GM19395 (cell line): ENCODE data around the gene OXGR1.

ENCODE experiments used
- ATAC-seq: cut with Tn5 transposase; IDR thresholded peaks from one replicate; pipeline ENCODE4 v1.9.1; 2021; ENCODE audit warnings: mild to moderate bottlenecking, moderate library complexity; ENCODE audit not compliant: unreplicated experiment

The OXGR1 gene

DNA sequence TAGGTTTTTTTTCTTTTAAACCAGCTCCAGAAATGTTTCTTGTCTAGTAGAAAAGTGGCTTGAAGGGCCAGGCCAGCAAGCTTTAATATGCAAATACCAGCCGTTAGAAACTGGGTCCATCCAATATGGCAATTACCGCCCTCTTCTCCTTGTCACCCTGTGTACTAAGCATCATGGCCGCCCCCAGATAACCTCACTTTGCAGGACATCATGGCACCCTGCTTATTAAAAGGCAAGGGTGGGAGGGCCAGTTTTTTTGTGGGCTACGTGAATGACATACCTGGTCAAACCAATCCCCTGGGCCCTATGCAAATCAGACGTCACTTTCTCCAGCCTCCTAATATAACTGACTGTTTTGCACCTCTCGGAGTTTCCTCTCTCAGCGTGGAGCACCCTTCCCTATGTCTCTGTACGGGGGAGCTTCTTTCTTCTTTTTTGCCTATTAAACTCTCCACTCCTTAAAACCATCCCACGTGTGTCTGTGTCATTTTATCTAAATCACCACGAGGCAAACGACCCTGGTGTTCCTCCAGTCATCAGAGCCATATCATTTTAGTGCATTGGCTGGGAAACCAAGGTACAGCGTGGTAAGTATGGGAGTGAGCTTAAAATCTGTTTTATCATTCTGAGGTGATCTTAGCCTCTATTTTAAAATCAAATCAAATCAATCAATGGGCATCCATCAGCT, 27.7 kb downstream of the OXGR1 start:
- ATAC-seq = no peak

GRCh38 chr13:96963786-96964475, 30.3 kb downstream of the OXGR1 start:
- ATAC-seq = no peak

GRCh38 chr13:96960379-96960778, 33.9 kb downstream of the OXGR1 start:
- no peak for ATAC-seq

- peak; percentile 70 for ATAC-seq
These were observed 35.9 kb downstream of the OXGR1 start for GRCh38 chr13:96958286-96958891.

DNA sequence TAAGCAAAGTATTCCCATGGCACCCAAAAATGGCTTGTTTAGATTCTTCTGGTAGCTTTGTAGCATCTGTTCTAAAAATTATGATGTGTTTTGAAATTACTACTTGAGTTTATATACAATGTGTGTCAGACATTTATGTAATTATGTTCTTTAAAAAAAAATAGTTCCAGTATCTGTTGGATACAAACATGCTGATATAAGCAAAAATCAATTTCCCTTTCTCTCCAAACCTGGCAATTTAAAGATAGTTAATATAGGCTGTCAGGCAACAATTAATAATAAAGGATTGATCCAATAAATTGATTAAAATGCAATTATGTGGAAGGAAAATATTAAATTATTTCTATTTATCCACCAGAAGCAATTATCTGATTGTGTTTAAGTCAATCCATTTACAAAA, 41.7 kb downstream of the OXGR1 start:
- no peak for ATAC-seq

GRCh38 chr13:96948127-96948526, 46.1 kb downstream of the OXGR1 start:
- no peak for ATAC-seq

GRCh38 chr13:96947343-96947910, 46.8 kb downstream of the OXGR1 start:
- no peak for ATAC-seq

- ATAC-seq = no peak
These were observed 47.5 kb downstream of the OXGR1 start for GRCh38 chr13:96946709-96947311.

DNA sequence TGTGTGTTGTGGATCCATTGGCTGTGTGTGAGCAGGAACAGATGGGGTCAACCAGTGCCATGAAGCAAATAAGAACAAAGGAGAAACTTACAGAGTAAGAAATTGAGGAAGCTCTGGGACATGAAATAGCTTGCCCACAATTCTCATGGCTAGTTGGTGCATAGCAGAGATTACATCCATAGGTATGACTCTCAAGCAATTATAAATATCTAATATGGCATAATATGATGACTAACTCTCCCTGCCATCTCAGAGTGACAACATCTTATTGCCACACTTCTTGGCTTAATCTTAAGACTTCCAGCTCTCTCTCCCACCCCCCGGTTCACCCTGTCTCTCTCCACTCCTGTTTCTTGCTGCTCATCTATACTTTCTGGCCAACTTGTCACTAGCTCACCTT, 53.3 kb downstream of the OXGR1 start:
- no peak for ATAC-seq

DNA sequence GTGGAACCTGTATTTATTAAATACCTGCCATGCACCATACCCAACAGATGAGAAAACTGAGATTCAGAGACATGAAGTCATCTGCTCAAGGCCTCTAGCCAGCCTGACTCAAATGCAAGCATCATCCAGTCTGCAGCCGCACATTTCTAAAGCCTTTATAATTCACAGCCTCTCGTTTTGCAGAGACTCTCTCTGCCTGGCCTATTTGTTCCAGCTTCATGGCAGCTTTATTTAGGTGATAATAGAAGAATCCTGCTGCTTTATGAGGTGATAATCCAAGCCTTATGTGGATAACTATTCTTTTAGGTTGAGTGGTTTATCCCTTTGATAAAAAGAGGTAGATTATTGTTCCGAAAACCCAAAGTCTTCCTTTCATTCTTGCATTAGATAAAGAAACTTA, 58.4 kb downstream of the OXGR1 start:
- no peak for ATAC-seq
